ENCODE data around the gene STMN3.

Gene STMN3

DNA sequence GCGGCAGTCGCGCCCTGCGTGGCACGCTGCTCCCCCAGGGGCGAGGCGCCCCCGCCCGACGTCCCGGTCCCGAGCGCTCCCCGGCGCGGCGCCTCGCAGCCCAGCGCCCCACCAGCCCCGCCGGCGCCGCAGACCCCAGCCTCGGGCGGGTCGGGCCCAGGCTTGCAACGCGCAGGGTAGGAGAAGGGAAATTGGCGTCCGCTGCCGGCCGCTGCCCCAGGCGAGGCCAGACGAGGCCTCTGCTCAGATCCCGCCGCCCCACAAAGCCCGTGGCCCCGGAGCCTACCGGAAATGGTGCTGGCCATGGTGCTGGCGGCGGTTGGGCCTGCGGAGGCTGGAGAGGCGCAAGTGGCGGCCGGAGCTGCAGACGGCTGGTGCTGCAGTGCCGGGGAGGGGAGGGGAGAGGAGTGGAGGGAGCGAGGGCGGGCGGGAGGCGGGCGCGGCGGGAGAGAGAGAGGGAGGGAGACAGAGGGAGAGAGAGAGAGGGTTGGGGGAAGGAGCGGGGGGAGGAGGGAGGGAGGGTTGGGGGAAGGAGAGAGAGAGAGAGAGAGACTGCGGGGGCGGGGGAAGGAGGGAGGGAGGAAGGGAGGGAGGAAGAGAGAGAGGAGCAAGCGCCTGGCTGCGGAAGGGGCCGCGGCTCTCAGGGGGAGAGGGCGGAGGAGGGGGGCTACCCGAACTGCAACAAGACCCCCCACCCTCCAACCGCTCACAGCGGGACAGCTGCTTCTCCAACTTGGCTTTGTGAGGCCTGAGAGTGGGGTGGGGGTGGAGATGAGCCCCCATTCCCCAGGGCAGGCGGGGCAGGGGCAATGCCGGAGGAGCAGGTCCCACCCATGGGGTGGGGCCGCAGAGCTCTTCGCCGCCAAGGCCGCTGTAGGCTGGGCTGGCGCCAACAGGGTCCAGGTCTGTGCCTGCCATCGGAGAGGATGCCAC lies at the start of gene STMN3 (continued):
- TF ChIP-seq, protein P1, sequence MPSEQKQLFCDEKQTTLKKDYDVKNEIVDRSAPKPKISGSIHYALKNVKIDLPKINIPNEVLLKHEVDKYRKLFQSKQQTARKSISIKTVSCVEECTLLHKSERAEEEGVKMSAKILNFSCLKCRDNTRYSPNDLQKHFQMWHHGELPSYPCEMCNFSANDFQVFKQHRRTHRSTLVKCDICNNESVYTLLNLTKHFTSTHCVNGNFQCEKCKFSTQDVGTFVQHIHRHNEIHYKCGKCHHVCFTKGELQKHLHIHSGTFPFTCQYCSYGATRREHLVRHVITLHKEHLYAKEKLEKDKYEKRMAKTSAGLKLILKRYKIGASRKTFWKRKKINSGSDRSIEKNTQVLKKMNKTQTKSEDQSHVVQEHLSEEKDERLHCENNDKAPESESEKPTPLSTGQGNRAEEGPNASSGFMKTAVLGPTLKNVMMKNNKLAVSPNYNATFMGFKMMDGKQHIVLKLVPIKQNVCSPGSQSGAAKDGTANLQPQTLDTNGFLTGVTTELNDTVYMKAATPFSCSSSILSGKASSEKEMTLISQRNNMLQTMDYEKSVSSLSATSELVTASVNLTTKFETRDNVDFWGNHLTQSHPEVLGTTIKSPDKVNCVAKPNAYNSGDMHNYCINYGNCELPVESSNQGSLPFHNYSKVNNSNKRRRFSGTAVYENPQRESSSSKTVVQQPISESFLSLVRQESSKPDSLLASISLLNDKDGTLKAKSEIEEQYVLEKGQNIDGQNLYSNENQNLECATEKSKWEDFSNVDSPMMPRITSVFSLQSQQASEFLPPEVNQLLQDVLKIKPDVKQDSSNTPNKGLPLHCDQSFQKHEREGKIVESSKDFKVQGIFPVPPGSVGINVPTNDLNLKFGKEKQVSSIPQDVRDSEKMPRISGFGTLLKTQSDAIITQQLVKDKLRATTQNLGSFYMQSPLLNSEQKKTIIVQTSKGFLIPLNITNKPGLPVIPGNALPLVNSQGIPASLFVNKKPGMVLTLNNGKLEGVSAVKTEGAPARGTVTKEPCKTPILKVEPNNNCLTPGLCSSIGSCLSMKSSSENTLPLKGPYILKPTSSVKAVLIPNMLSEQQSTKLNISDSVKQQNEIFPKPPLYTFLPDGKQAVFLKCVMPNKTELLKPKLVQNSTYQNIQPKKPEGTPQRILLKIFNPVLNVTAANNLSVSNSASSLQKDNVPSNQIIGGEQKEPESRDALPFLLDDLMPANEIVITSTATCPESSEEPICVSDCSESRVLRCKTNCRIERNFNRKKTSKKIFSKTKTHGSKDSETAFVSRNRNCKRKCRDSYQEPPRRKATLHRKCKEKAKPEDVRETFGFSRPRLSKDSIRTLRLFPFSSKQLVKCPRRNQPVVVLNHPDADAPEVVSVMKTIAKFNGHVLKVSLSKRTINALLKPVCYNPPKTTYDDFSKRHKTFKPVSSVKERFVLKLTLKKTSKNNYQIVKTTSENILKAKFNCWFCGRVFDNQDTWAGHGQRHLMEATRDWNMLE (tag by site-specific recombination; conservative IDR thresholded peaks at IDR 0.05; ENCODE audit: low read depth): no peak
- TF ChIP-seq ZNF501 (tag by site-specific recombination; IDR thresholded peaks at IDR 0.05) (no peak), ZNF664 (tag by site-specific recombination; IDR thresholded peaks at IDR 0.05) (no peak), ZNF48 (tag by site-specific recombination; IDR thresholded peaks at IDR 0.05) (no peak), ZNF610 (tag by site-specific recombination; IDR thresholded peaks at IDR 0.05; ENCODE audit: borderline replicate concordance) (no peak; the same call in 1 of the 2 replicates), ZNF2 (tag by site-specific recombination; IDR thresholded peaks at IDR 0.05) (peak; percentile 39; the same call in 1 of the 2 replicates), SP2 (tag by site-specific recombination; IDR thresholded peaks at IDR 0.05) (peak; percentile 70), ZBTB21 (tag by site-specific recombination; IDR thresholded peaks at IDR 0.05) (no peak), BCL11A (tag by site-specific recombination; IDR thresholded peaks at IDR 0.05; ENCODE audit: low read depth) (no peak; the same call in none of the 2 replicates), ZNF768 (tag by site-specific recombination; IDR thresholded peaks at IDR 0.05) (no peak), ZBTB8A (tag by site-specific recombination; IDR thresholded peaks at IDR 0.05) (peak; percentile 96), ZNF391 (tag by site-specific recombination; IDR thresholded peaks at IDR 0.05; ENCODE audit: borderline replicate concordance, low read depth) (0 out of 2 replicates have a peak, but pooled peaks have one; percentile 35), ZNF239 (tag by site-specific recombination; IDR thresholded peaks at IDR 0.05) (no peak), ZNF138 (tag by site-specific recombination; IDR thresholded peaks at IDR 0.05; ENCODE audit: borderline replicate concordance) (no peak), ZSCAN23 (tag by site-specific recombination; IDR thresholded peaks at IDR 0.05) (no peak), SALL2 (tag by site-specific recombination; IDR thresholded peaks at IDR 0.05; ENCODE audit: borderline replicate concordance) (no peak), ZFP41 (tag by site-specific recombination; IDR thresholded peaks at IDR 0.05; ENCODE audit: borderline replicate concordance) (no peak), ZNF514 (tag by site-specific recombination; IDR thresholded peaks at IDR 0.05) (no peak), KLF8 (tag by site-specific recombination; IDR thresholded peaks at IDR 0.05) (peak; percentile 36), SETDB1 (IDR thresholded peaks at IDR 0.05; ENCODE audit: insufficient read length, low read length) (no peak), ZNF670 (tag by site-specific recombination; IDR thresholded peaks at IDR 0.05; ENCODE audit: low read depth) (no peak), SP3 (tag by site-specific recombination; IDR thresholded peaks at IDR 0.05) (peak; percentile 91)
- TF ChIP-seq, protein P2, sequence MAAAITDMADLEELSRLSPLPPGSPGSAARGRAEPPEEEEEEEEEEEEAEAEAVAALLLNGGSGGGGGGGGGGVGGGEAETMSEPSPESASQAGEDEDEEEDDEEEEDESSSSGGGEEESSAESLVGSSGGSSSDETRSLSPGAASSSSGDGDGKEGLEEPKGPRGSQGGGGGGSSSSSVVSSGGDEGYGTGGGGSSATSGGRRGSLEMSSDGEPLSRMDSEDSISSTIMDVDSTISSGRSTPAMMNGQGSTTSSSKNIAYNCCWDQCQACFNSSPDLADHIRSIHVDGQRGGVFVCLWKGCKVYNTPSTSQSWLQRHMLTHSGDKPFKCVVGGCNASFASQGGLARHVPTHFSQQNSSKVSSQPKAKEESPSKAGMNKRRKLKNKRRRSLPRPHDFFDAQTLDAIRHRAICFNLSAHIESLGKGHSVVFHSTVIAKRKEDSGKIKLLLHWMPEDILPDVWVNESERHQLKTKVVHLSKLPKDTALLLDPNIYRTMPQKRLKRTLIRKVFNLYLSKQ (tag by site-specific recombination; IDR thresholded peaks at IDR 0.05; ENCODE audit: borderline replicate concordance): no peak
- TF ChIP-seq, protein P3, sequence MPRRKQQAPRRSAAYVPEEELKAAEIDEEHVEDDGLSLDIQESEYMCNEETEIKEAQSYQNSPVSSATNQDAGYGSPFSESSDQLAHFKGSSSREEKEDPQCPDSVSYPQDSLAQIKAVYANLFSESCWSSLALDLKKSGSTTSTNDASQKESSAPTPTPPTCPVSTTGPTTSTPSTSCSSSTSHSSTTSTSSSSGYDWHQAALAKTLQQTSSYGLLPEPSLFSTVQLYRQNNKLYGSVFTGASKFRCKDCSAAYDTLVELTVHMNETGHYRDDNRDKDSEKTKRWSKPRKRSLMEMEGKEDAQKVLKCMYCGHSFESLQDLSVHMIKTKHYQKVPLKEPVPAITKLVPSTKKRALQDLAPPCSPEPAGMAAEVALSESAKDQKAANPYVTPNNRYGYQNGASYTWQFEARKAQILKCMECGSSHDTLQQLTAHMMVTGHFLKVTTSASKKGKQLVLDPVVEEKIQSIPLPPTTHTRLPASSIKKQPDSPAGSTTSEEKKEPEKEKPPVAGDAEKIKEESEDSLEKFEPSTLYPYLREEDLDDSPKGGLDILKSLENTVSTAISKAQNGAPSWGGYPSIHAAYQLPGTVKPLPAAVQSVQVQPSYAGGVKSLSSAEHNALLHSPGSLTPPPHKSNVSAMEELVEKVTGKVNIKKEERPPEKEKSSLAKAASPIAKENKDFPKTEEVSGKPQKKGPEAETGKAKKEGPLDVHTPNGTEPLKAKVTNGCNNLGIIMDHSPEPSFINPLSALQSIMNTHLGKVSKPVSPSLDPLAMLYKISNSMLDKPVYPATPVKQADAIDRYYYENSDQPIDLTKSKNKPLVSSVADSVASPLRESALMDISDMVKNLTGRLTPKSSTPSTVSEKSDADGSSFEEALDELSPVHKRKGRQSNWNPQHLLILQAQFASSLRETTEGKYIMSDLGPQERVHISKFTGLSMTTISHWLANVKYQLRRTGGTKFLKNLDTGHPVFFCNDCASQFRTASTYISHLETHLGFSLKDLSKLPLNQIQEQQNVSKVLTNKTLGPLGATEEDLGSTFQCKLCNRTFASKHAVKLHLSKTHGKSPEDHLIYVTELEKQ (tag by site-specific recombination; IDR thresholded peaks at IDR 0.05; ENCODE audit: borderline replicate concordance): no peak
- TF ChIP-seq, protein P4, sequence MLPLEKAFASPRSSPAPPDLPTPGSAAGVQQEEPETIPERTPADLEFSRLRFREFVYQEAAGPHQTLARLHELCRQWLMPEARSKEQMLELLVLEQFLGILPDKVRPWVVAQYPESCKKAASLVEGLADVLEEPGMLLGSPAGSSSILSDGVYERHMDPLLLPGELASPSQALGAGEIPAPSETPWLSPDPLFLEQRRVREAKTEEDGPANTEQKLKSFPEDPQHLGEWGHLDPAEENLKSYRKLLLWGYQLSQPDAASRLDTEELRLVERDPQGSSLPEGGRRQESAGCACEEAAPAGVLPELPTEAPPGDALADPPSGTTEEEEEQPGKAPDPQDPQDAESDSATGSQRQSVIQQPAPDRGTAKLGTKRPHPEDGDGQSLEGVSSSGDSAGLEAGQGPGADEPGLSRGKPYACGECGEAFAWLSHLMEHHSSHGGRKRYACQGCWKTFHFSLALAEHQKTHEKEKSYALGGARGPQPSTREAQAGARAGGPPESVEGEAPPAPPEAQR (tag by site-specific recombination; IDR thresholded peaks at IDR 0.05): no peak
- TF ChIP-seq, protein P5, sequence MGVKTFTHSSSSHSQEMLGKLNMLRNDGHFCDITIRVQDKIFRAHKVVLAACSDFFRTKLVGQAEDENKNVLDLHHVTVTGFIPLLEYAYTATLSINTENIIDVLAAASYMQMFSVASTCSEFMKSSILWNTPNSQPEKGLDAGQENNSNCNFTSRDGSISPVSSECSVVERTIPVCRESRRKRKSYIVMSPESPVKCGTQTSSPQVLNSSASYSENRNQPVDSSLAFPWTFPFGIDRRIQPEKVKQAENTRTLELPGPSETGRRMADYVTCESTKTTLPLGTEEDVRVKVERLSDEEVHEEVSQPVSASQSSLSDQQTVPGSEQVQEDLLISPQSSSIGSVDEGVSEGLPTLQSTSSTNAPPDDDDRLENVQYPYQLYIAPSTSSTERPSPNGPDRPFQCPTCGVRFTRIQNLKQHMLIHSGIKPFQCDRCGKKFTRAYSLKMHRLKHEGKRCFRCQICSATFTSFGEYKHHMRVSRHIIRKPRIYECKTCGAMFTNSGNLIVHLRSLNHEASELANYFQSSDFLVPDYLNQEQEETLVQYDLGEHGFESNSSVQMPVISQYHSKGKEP (tag by site-specific recombination; IDR thresholded peaks at IDR 0.05): peak; percentile 78

Data from HEK293 (cell line).